ENCODE measurements around the gene UBL5. TPM values are rescaled to one million over a fixed set of nuclear protein-coding genes. Genes with fewer than 3 reads are reported as not detected.

Gene UBL5
- total RNA-seq, 1 donor from 2014 or later = 264 TPM

DNA sequence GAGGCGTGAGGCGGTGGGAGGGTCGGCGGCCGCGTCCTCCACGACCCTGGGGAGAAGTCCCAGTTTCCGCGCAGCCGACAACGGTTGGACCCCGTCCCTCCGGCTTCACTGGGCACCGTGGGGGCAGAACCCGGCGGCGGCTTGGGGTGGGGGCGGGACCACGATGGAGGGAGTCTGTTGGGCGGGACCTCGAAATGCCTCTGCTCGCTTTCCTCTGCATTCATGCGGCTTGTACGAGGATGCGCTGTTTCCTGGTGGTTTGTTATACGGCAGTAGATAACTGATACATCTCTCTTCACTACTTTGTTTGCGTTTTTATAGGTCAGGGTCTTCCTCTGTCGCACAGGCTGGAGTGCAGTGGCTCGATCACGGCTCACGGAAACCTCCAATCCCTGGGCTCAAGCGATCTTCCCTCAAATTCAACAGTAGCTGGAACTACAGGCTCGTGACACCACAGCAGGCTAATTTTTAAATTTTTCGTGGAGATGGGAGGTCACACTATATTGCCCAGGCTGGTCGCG is 34.6 kb upstream of the UBL5 start:
- DNase-seq (ENCODE audit: low spot score in 2 of 2, unreplicated experiment in 2 of 2) = no peak
- H3K27ac Mint-ChIP-seq = peak overlapping the region; percentile 84

DNA sequence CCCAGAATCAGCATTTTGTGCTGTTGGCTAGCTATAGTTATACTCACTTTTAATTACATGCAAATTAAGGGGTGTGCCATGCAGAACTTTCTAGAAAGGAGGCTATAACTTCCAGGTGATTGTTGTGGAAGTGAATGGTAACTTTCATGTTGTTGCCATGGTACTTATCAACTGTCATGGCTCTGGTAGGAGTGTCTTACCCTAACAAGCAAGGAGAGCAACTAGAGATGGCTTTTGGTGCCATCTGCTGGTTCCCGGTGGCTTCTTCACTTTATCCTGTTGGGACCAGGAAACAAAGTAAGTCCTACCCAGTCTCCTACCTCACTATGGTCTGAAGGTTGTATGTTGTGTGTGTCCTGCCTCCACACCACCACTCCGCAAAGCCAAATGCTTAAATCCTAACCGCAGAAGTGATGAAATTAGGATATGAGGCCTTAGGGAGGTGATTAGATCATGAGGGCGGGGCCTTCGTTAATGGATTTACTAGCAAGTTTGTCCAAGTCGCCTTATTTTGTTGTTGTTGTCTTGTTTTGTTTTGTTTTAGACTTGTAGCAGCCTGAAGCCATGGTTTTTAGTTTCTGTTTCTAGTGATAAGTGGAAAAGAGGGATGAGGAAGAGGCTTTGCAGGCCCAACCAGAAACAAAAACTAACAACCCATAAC is 31.5 kb upstream of the UBL5 start:
- TF ChIP-seq, protein P1, sequence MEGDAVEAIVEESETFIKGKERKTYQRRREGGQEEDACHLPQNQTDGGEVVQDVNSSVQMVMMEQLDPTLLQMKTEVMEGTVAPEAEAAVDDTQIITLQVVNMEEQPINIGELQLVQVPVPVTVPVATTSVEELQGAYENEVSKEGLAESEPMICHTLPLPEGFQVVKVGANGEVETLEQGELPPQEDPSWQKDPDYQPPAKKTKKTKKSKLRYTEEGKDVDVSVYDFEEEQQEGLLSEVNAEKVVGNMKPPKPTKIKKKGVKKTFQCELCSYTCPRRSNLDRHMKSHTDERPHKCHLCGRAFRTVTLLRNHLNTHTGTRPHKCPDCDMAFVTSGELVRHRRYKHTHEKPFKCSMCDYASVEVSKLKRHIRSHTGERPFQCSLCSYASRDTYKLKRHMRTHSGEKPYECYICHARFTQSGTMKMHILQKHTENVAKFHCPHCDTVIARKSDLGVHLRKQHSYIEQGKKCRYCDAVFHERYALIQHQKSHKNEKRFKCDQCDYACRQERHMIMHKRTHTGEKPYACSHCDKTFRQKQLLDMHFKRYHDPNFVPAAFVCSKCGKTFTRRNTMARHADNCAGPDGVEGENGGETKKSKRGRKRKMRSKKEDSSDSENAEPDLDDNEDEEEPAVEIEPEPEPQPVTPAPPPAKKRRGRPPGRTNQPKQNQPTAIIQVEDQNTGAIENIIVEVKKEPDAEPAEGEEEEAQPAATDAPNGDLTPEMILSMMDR (IDR thresholded peaks at IDR 0.05; ENCODE audit: unreplicated experiment) = peak; percentile 33
- peak overlapping the region; percentile 86 for H3K27ac Mint-ChIP-seq
- H3K4me1 Mint-ChIP-seq = peaks cover 8% of the 10 kb centered on the region
- no peaks in the 10 kb centered on the region for H3K9me3 Mint-ChIP-seq
- no peaks in the 10 kb centered on the region for H3K36me3 Mint-ChIP-seq
- DNase-seq (ENCODE audit: low spot score in 2 of 2, unreplicated experiment in 2 of 2) = peak; percentile 53 to 76
- H3K27me3 Mint-ChIP-seq (ENCODE audit: low read depth) = no peaks in the 10 kb centered on the region
- no peak overlapping the region for H3K4me3 Mint-ChIP-seq

More for the DNA sequence above, 34.6 kb upstream of the UBL5 start:
- no peaks in the 10 kb centered on the region for H3K9me3 Mint-ChIP-seq
- peak overlapping the region; percentile 82 for H3K4me3 Mint-ChIP-seq
- peaks cover 29% of the 10 kb centered on the region for H3K4me1 Mint-ChIP-seq
- H3K36me3 Mint-ChIP-seq = no peaks in the 10 kb centered on the region
- TF ChIP-seq, protein P1 (IDR thresholded peaks at IDR 0.05; ENCODE audit: unreplicated experiment) = no peak
- no peaks in the 10 kb centered on the region for H3K27me3 Mint-ChIP-seq (ENCODE audit: low read depth)

DNA sequence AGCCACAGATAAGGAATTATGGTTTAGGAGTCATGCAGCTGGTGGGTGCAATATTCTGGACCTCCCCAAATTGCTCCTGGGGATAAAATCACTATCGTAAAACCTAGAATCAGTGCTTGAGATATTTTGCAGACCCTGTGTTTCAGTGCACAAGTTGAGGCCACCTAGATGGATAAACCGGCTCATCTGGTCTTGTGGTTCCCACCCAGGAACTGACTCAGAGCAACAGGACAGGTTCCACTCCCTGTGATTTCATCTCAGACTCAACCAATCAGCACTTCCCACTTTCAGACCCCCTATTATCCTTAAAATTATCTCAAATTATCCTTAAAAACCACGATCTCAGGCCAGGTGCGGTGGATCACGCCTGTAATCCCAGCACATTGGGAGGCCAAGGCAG is 29.8 kb upstream of the UBL5 start:
- TF ChIP-seq, protein P1 (IDR thresholded peaks at IDR 0.05; ENCODE audit: unreplicated experiment) = no peak
- H3K9me3 Mint-ChIP-seq = no peaks in the 10 kb centered on the region
- peak overlapping the region; percentile 30 for H3K27ac Mint-ChIP-seq
- no peak overlapping the region for H3K4me3 Mint-ChIP-seq
- no peaks in the 10 kb centered on the region for H3K36me3 Mint-ChIP-seq
- H3K4me1 Mint-ChIP-seq = peaks cover 4% of the 10 kb centered on the region
- no peaks in the 10 kb centered on the region for H3K27me3 Mint-ChIP-seq (ENCODE audit: low read depth)
- DNase-seq (ENCODE audit: low spot score in 2 of 2, unreplicated experiment in 2 of 2) = no peak

DNA sequence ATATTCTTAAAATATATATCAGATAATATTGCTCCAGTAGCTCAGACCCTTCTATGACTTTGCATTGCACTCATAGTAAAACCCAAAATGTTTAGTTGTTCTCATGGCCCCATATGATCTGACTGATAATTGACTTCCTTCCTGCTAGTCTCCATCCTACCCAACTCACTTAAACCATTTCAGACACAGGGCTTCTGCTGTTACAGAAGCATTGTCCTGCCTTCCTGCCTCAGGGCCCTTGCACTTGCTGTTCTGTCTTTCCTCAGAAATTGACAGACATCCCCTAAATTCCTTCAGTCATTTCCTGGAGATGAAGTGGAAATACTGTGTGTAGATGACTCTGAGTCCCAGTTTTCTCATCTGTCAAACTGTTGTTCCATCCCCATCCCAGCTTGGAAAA is 28.6 kb upstream of the UBL5 start:
- TF ChIP-seq, protein P1 (IDR thresholded peaks at IDR 0.05; ENCODE audit: unreplicated experiment) = no peak
- DNase-seq (ENCODE audit: low spot score in 2 of 2, unreplicated experiment in 2 of 2) = no peak
- H3K9me3 Mint-ChIP-seq = no peaks in the 10 kb centered on the region
- peaks cover 4% of the 10 kb centered on the region for H3K4me1 Mint-ChIP-seq
- peaks cover 6% of the 10 kb centered on the region for H3K36me3 Mint-ChIP-seq
- no peak overlapping the region for H3K27ac Mint-ChIP-seq
- no peaks in the 10 kb centered on the region for H3K27me3 Mint-ChIP-seq (ENCODE audit: low read depth)
- no peak overlapping the region for H3K4me3 Mint-ChIP-seq

DNA sequence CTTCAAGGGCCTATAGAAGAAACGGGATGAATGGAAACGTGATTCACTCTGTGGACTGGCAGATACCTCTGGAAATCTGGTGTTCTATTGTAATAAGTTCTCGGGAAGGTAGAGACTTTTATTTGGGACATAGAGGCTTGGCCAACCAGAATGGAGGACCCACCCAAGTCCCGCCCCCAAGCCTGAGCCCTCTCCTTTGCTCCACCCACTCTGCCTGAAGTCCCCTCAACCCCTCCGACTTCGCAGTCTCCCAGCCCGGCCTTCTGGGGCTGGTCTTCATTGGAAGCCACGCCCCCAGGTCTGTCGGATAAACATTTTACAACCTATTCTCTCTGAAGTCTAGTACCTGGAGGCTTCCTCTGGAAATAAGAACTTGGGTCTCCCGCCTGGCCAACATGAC is 25.7 kb upstream of the UBL5 start:
- H3K4me1 Mint-ChIP-seq = peaks cover 3% of the 10 kb centered on the region
- H3K4me3 Mint-ChIP-seq = no peak overlapping the region
- DNase-seq (ENCODE audit: low spot score in 2 of 2, unreplicated experiment in 2 of 2) = no peak
- H3K27me3 Mint-ChIP-seq (ENCODE audit: low read depth) = no peaks in the 10 kb centered on the region
- H3K9me3 Mint-ChIP-seq = no peaks in the 10 kb centered on the region
- TF ChIP-seq, protein P1 (IDR thresholded peaks at IDR 0.05; ENCODE audit: unreplicated experiment) = no peak
- H3K36me3 Mint-ChIP-seq = peaks cover 7% of the 10 kb centered on the region
- H3K27ac Mint-ChIP-seq = no peak overlapping the region
